GM12878 (cell line): ENCODE measurements around the gene SORCS1. TPM values are rescaled to one million over a fixed set of nuclear protein-coding genes. Genes with fewer than 3 reads are reported as not detected.

ENCODE experiments used
- ATAC-seq: fragments of 200-7000 bp; cut with Tn5 transposase; 3 replicates; pipeline ENCODE4 v1.9.1; 2020; ENCODE audit warnings: mild to moderate bottlenecking, moderate library complexity
- BruUV-seq: library from RNA; stranded (reverse); fragments of 400-500 nt; replicated peaks from 2 replicates; lab custom pipeline; 2021; lab: Mats Ljungman, UMichigan
- CTCF ChIA-PET: fragments of 300-600 bp; sonication (Branson Sonifier 250); formaldehyde crosslinking; extraction: SDS; loops from one replicate; lab custom pipeline; 2021; ENCODE audit warnings: inconsistent platforms; lab: Yijun Ruan, JAX
- POLR2A ChIA-PET: fragments of 350-600 bp; formaldehyde crosslinking; extraction: SDS; loops from one replicate; lab custom pipeline; 2021; ENCODE audit warnings: inconsistent platforms; lab: Charles Lee
- RAD21 ChIA-PET: fragments of 300-600 bp; sonication (Branson Sonifier 250); formaldehyde crosslinking; loops from one replicate; lab custom pipeline; 2023; ENCODE audit warnings: antibody characterized with exemption; ENCODE audit not compliant: unreplicated experiment; lab: Charles Lee
- SMC1A ChIA-PET: fragments of 300-600 bp; sonication (Branson Sonifier 250); formaldehyde crosslinking; loops from one replicate; lab custom pipeline; 2023; ENCODE audit not compliant: unreplicated experiment, uncharacterized antibody; lab: Charles Lee
- DNase-seq: peaks from one replicate; pipeline ENCODE4 v3.0.0-alpha.2; 2011; ENCODE audit warnings: low read depth, low spot score
- FAIRE-seq: peaks from 3 replicates; lab custom pipeline; 2011; peaks lifted over from hg19 to GRCh38; lab: Jason Lieb, UNC
- H2AFZ ChIP-seq: 2 replicates; pipeline ENCODE4 v1.6.0; 2011; ENCODE audit warnings: low read depth, low read length, control low read depth; ENCODE audit not compliant: control insufficient read depth
- H3K27ac ChIP-seq: 2 replicates; pipeline ENCODE4 v1.5.1; 2011; ENCODE audit warnings: control low read depth; ENCODE audit not compliant: control insufficient read depth, insufficient read depth
- H3K27me3 ChIP-seq, 2 experiments: replicated peaks in 1 of 2; 2 replicates each; pipeline versions ENCODE4 v1.6.0 to v1.6.1; 2011; ENCODE audit warnings: low read length in 1 of 2; ENCODE audit not compliant: control insufficient read depth in 2 of 2, insufficient read depth in 2 of 2
- H3K36me3 ChIP-seq, 2 experiments: 2 replicates each; pipeline ENCODE4 v1.5.1; 2011; ENCODE audit warnings: low read length in 1 of 2; ENCODE audit not compliant: control insufficient read depth in 2 of 2, insufficient read depth in 2 of 2
- H3K4me1 ChIP-seq: 2 replicates; pipeline ENCODE4 v1.6.1; 2011; ENCODE audit warnings: mild to moderate bottlenecking, low read length, moderate library complexity, mixed read lengths; ENCODE audit not compliant: control insufficient read depth, insufficient read depth
- H3K4me2 ChIP-seq: 2 replicates; pipeline ENCODE4 v1.6.0; 2011; ENCODE audit warnings: control low read depth; ENCODE audit not compliant: control insufficient read depth, insufficient read depth
- H3K4me3 ChIP-seq: fragments of 200-600 bp; sonication (generic); 2 replicates; pipeline ENCODE4 v1.5.1; 2016
- H3K79me2 ChIP-seq: 2 replicates; pipeline ENCODE4 v1.6.0; 2011; ENCODE audit warnings: low read length; ENCODE audit not compliant: control insufficient read depth, insufficient read depth
- H3K9ac ChIP-seq: 2 replicates; pipeline ENCODE4 v1.8.0; 2011; ENCODE audit warnings: low read length, control low read depth, mixed read lengths; ENCODE audit not compliant: control insufficient read depth, insufficient read depth
- H3K9me3 ChIP-seq: replicated peaks from 3 replicates; pipeline ENCODE4 v1.5.1; 2011; ENCODE audit warnings: mild to moderate bottlenecking, low read length; ENCODE audit not compliant: control insufficient read depth, insufficient read depth
- H4K20me1 ChIP-seq: 2 replicates; pipeline ENCODE4 v1.6.0; 2011; ENCODE audit not compliant: control insufficient read depth, insufficient read depth
- BRCA1 ChIP-seq: IDR thresholded peaks from 2 replicates; pipeline ENCODE4 v1.6.1; 2011; ENCODE audit warnings: low read depth, low read length, improper control_type of control experiment
- CBX3 ChIP-seq: fragments of 200-600 bp; sonication (generic); IDR thresholded peaks from 2 replicates; pipeline ENCODE4 v1.6.1; 2016; ENCODE audit warnings: low read depth, borderline replicate concordance
- CEBPB ChIP-seq, 2 experiments: fragments of 150-350 bp in 1 of 2; IDR thresholded peaks; 2 replicates each; pipeline ENCODE4 v1.6.1; 2012 to 2014; ENCODE audit warnings: low read depth in 2 of 2, low read length in 2 of 2, borderline replicate concordance in 1 of 2, inconsistent platforms in 1 of 2
- ESRRA ChIP-seq: IDR thresholded peaks from 2 replicates; pipeline ENCODE4 v1.6.1; 2012; ENCODE audit warnings: mild to moderate bottlenecking, low read length, improper control_type of control experiment
- GABPA ChIP-seq: IDR thresholded peaks from 2 replicates; pipeline ENCODE4 v1.6.1; 2014; ENCODE audit warnings: antibody characterized with exemption, low read depth, mild to moderate bottlenecking, inconsistent platforms
- MTA3 ChIP-seq: IDR thresholded peaks from 2 replicates; pipeline ENCODE4 v1.6.1; 2012; ENCODE audit warnings: low read length, inconsistent platforms, borderline replicate concordance
- PAX8 ChIP-seq: fragments of 450-650 bp; IDR thresholded peaks from 2 replicates; pipeline ENCODE4 v1.6.1; 2017; ENCODE audit warnings: mild to moderate bottlenecking, moderate library complexity
- RUNX3 ChIP-seq: IDR thresholded peaks from 2 replicates; pipeline ENCODE4 v1.6.1; 2012; ENCODE audit warnings: low read length, inconsistent platforms
- SMARCA5 ChIP-seq: fragments of 450-650 bp; IDR thresholded peaks from 2 replicates; pipeline ENCODE4 v1.6.1; 2017; ENCODE audit warnings: mild to moderate bottlenecking
- WGBS: methylation state at CpG from one replicate; pipeline ENCODE4 v1.1.6; 2016; ENCODE audit warnings: low lambda C conversion rate; ENCODE audit not compliant: insufficient replicate concordance, insufficient coverage; ENCODE audit errors: missing lambda C conversion rate; 5-methylcytosine and 5-hydroxymethylcytosine counted together
- in situ Hi-C: fragments of 300-500 bp; cut with MboI; formaldehyde crosslinking; loops from 9 replicates; pipeline ENCODE4 v1.14.3; 2018; ENCODE audit warnings: mixed read lengths
- intact Hi-C: fragments of 100-400 bp; cut with micrococcal nuclease; formaldehyde crosslinking; loops from one replicate; pipeline ENCODE4 v1.14.2; 2022; ENCODE audit not compliant: unreplicated experiment
- polyA plus RNA-seq, 11 experiments: library from polyadenylated mRNA; depleted of rRNA in 4 of 11; unstranded in 6 of 11; stranded (reverse) in 5 of 11; fragments of >200 nt; fragmentation: Nextera tagmentation in 4 of 11; fragmentation: Illumina TruSeq in 1 of 11; extraction: Ambion mirVana in 4 of 11; extraction: Trizol in 1 of 11; gene quantifications; 1 replicate in 1 of 11; 2 replicates in 10 of 11; pipeline versions ENCODE4 v1.2.1 to v1.2.3, GENCODE V29; 2011 to 2016; ENCODE audit warnings: inconsistent platforms in 2 of 11, missing spikeins in 2 of 11, low read depth in 1 of 11
- total RNA-seq, 4 experiments: library from RNA; depleted of rRNA in 3 of 4; stranded (reverse); fragments of >200 nt in 3 of 4; fragmentation: Illumina TruSeq in 1 of 4; extraction: Trizol in 1 of 4; gene quantifications; 2 replicates each; pipeline versions ENCODE4 v1.2.1 to v1.2.3, GENCODE V29; 2013 to 2021
- TF ChIP-seq, protein P1 (sequence below): fragments of 150-350 bp; IDR thresholded peaks from 2 replicates; pipeline ENCODE4 v1.6.1; 2014; ENCODE audit warnings: mild to moderate bottlenecking, low read depth, low read length
- TF ChIP-seq, protein P2 (sequence below): fragments of 450-650 bp; IDR thresholded peaks from 2 replicates; pipeline ENCODE4 v1.6.1; 2016; ENCODE audit warnings: mild to moderate bottlenecking
- TF ChIP-seq, protein P3 (sequence below): IDR thresholded peaks from 2 replicates; pipeline ENCODE4 v1.6.1; 2011; ENCODE audit warnings: borderline replicate concordance, low read depth, mild to moderate bottlenecking, moderate library complexity, mixed read lengths, low read length; ENCODE audit not compliant: insufficient read depth; ENCODE audit errors: extremely low read length
- TF ChIP-seq, protein P4 (sequence below): IDR thresholded peaks from 2 replicates; pipeline ENCODE4 v1.6.1; 2012; ENCODE audit warnings: low read length, inconsistent platforms

The SORCS1 gene
- total and polyA plus RNA-seq, 10 of the 15 experiments (the other 5 are each of a cell fraction or from before 2014, with no cell fraction given), result 0.02 to 9.6 (median 0.06) TPM; not detected in 3

DNA sequence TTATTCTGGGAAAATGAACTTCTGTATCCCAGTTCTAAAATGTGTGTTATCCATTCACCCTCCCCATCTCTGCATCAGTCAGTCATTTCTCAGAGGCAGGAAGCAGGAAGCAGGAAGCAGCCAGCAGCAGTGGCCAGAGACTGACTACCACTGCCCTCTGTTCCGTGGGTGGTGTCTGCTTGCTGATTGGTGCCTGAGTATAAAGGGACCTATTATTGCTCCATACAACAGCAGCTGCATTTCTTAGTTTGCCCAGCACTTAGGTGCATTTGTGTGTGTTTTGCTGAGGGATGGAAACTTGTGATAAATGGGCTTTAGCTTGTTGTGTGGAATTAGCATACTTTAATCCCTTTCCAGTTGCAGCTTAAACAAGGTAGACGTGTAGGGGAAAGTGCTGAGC lies 582.2 kb downstream of the SORCS1 start:
- Histone ChIP-seq H3K9me3 (no peaks in the 10 kb centered on the region), H3K27ac (no peak overlapping the region), H4K20me1 (no peaks in the 10 kb centered on the region), H2AFZ (no peak overlapping the region), H3K9ac (no peak overlapping the region), H3K4me3 (no peak overlapping the region), H3K79me2 (no peaks in the 10 kb centered on the region), H3K4me1 (no peaks in the 10 kb centered on the region), H3K4me2 (no peak overlapping the region), H3K27me3 (no peaks in the 10 kb centered on the region), H3K36me3 (no peaks in the 10 kb centered on the region)
- no TSS peak for BruUV-seq
- CTCF ChIA-PET, result no interaction called here
- TF ChIP-seq PAX8, result no peak
- no peak for TF ChIP-seq CEBPB (IDR thresholded peaks at IDR 0.05; ENCODE audit: borderline replicate concordance in 1 of 2, low read depth in 2 of 2, low read length in 2 of 2)
- TF ChIP-seq, protein P1, sequence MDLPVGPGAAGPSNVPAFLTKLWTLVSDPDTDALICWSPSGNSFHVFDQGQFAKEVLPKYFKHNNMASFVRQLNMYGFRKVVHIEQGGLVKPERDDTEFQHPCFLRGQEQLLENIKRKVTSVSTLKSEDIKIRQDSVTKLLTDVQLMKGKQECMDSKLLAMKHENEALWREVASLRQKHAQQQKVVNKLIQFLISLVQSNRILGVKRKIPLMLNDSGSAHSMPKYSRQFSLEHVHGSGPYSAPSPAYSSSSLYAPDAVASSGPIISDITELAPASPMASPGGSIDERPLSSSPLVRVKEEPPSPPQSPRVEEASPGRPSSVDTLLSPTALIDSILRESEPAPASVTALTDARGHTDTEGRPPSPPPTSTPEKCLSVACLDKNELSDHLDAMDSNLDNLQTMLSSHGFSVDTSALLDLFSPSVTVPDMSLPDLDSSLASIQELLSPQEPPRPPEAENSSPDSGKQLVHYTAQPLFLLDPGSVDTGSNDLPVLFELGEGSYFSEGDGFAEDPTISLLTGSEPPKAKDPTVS, result no peak
- 0 out of 2 replicates have a peak, but pooled peaks have one; percentile 13 for TF ChIP-seq GABPA
- 0% methylated on average over 2 of the region's 2 CpGs for WGBS
- FAIRE-seq (no peak), DNase-seq (no peak), ATAC-seq (peak; percentile 55)
- in situ Hi-C loops (no loop called here), intact Hi-C loops (no loop called here)
- POLR2A ChIA-PET, result no interaction called here
- SMC1A ChIA-PET, result no interaction called here
- RAD21 ChIA-PET, result no interaction called here

DNA sequence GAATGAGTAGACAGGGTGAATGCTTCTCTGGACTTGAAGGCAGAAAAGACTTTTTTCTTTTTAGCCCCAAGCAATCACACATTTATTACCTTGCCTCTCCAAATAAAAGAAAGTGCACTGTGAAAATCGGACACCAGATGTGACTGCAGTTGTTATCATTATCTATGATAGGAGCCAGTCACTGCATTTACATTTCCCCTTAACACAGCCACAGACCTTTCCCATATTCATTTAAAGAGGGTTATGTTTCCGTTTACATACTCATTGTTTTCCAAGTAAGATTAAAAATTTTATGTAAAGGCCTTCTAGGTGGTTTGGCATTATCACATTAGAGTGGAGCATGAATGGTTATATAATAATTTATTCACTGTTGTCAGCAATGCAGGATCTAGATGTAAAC lies 586.8 kb downstream of the SORCS1 start:
- CTCF ChIA-PET, result no interaction called here
- POLR2A ChIA-PET, result no interaction called here
- Histone ChIP-seq H3K9ac (no peak overlapping the region), H3K4me2 (no peak overlapping the region), H3K27ac (no peak overlapping the region), H4K20me1 (no peaks in the 10 kb centered on the region), H3K9me3 (no peaks in the 10 kb centered on the region), H3K4me3 (no peak overlapping the region), H3K4me1 (no peaks in the 10 kb centered on the region), H2AFZ (no peak overlapping the region), H3K27me3 (no peaks in the 10 kb centered on the region; a peak in 2 of 4 replicates), H3K79me2 (no peaks in the 10 kb centered on the region), H3K36me3 (no peaks in the 10 kb centered on the region)
- no peak for DNase-seq
- no peak for ATAC-seq
- no peak for FAIRE-seq
- intact Hi-C loops, result no loop called here
- in situ Hi-C loops, result no loop called here
- RAD21 ChIA-PET, result no interaction called here
- SMC1A ChIA-PET, result no interaction called here
- BruUV-seq, result no TSS peak
- 19% methylated on average over 2 of the region's 2 CpGs for WGBS
- TF ChIP-seq RUNX3, result no peak
- TF ChIP-seq, protein P2, sequence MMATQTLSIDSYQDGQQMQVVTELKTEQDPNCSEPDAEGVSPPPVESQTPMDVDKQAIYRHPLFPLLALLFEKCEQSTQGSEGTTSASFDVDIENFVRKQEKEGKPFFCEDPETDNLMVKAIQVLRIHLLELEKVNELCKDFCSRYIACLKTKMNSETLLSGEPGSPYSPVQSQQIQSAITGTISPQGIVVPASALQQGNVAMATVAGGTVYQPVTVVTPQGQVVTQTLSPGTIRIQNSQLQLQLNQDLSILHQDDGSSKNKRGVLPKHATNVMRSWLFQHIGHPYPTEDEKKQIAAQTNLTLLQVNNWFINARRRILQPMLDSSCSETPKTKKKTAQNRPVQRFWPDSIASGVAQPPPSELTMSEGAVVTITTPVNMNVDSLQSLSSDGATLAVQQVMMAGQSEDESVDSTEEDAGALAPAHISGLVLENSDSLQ, result no peak
- TF ChIP-seq, protein P3, sequence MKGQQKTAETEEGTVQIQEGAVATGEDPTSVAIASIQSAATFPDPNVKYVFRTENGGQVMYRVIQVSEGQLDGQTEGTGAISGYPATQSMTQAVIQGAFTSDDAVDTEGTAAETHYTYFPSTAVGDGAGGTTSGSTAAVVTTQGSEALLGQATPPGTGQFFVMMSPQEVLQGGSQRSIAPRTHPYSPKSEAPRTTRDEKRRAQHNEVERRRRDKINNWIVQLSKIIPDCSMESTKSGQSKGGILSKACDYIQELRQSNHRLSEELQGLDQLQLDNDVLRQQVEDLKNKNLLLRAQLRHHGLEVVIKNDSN, result no peak
- no peak for TF ChIP-seq BRCA1
- TF ChIP-seq, protein P4, sequence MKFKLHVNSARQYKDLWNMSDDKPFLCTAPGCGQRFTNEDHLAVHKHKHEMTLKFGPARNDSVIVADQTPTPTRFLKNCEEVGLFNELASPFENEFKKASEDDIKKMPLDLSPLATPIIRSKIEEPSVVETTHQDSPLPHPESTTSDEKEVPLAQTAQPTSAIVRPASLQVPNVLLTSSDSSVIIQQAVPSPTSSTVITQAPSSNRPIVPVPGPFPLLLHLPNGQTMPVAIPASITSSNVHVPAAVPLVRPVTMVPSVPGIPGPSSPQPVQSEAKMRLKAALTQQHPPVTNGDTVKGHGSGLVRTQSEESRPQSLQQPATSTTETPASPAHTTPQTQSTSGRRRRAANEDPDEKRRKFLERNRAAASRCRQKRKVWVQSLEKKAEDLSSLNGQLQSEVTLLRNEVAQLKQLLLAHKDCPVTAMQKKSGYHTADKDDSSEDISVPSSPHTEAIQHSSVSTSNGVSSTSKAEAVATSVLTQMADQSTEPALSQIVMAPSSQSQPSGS, result no peak
- no peak for TF ChIP-seq CBX3
- no peak for TF ChIP-seq ESRRA
- no peak for TF ChIP-seq MTA3
- no peak for TF ChIP-seq SMARCA5
